Hematopoietic multipotent progenitor cell treated with erythropoietin and hydrocortisone succinate and interleukin-3 and kit ligand, for 6 days (in vitro differentiated cells): ENCODE results near the gene DSCAM.
"Not testable (repeated sequence)": the region's sequence is repeated elsewhere in the genome, so short reads cannot be mapped to it uniquely, and the experiment has no call there.

Experiments
- DNase-seq: peaks from one replicate; pipeline ENCODE4 v3.0.0-alpha.2; 2015

Gene DSCAM

DNA sequence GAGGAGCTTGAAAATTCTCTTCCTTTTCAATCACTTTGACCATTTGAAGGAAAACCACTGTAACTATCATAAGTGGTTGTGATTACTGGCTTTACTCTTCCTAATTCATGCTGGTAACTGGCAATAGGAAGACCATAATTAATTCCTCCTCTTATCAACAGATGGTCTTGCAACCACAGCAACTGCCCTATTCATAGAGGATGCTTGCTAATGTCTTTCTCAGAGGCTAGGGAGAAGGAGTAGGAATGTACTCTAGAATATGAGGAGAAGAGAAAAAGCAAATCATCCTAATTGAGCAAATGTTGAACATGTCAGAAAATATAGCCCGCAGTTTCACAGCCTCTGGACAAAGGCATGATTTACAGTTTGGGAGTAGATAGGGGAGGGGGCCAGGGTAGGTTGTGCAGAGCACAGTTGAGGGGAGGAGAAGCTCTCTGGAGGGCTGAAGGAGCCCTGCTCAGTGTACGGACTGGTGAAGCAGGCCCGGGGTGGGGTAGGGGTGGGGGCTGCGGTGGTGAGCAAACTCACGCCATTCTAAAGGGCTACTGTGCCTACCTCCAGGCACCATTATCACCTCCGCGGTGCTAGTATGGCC is 786.8 kb downstream of the DSCAM start:
- no peak for DNase-seq

DNA sequence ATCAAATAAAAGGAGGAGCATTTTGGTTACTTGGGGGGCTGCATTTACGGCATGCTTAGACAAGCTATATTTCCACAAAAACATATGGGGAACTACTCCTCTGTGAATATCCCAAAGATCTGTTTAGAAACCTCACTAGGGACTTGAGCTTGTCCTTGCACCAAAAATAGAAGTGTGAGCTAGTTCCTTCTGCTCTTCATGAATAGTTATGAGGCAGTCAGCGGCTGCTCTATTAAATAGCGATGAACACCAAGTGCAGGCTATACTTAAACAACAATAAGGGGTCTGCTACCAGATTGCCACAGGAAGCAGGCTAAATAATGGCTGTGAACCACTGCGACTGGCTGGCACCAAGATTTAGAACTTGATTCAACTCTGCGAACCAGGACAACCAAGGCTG is 789.6 kb downstream of the DSCAM start:
- no peak for DNase-seq

DNA sequence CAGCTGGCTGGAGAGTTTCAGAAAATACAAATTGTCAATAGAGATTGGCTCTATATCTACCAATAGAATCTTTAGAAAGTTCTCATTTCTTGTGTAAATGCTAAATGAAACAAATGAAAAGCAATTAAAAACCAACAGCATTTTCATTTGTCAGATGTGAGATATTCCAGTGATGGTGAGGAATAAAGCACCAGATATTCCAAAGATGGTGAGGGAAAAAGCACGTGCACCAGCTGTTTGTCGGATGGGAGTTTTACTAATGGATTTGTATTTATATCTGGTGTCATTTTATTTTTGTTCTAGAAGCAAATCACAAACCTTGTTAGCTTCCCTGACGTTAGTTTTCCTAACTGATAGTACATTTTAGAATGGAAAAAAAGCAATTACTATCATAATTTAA is 790.9 kb downstream of the DSCAM start:
- no peak for DNase-seq

DNA sequence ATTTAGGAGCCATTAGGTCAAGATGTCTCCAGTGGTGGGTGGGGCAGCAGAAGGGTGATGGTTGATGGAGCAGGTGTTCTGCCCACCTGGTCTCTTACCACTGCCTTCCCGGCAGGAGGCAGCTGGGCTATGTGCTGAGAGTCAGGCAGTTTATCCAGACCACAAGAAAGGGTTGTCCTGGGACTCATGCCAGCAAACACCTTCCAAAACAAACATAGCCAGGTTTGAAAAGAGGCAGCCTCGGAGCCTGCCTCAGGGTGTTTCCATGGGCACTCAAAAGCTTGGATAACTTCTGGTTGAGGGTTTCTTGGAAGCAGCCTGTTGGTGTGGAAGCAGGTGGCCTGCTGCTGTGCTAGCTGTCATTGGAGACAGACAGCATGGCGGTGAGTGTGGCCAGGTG is 792.6 kb downstream of the DSCAM start:
- no peak for DNase-seq

DNA sequence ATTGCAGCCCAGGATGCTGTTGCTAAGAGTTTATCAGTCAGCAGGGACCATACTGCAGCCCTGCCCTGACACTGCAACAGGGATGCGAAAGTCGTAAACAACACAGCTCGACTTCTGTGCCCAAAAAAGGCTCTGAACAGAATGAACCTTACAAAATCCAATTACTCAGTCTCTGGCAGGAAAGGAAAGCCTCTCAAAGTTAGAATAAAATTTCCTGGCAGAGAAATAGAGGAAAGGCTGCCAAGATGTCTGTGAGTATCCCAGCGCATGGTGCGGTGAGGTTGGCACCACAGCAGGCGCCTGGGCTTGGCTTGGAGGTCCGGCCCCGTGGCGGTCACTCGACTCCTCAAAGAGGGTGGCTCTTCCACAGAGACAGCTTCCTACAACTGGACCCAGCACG is 794.0 kb downstream of the DSCAM start:
- DNase-seq: no peak

DNA sequence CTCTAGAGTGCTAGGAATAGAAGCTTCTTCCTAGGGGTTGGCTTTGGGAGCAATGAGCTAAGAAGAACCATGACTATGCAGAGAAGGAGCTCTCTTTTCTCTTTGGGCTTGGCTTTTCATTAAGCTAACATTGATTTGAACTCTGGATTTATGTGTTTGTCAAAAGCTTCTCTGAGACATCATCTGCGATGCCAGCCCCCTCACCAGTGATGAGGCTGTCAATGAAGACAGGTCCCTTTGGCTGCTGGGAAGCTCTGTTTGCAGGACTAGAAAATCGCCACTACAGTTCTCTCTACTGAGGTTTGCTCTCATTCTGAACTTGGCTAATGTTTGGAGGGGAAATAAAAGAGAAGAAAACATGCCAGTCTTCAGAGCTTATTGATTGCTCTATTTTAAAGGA is 794.7 kb downstream of the DSCAM start:
- no peak for DNase-seq

DNA sequence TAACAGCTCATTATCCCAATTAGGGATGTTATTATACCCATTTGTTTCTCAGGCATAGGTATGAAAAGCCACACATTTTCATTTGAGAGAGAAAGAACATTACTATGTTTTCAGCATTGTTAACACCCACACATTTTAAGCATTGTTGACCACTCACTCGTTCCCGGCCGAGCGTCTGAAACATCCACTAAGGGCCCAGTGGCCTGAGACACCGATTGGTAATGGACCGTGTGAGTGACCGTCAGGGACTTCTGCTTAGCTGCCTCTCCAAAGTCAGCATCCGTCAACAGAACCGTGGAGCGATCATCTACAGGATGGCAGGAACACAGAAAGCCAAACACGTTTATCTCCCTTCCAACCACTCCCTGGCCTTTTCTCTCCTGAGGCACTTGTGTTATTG is 795.2 kb downstream of the DSCAM start:
- DNase-seq: no peak

DNA sequence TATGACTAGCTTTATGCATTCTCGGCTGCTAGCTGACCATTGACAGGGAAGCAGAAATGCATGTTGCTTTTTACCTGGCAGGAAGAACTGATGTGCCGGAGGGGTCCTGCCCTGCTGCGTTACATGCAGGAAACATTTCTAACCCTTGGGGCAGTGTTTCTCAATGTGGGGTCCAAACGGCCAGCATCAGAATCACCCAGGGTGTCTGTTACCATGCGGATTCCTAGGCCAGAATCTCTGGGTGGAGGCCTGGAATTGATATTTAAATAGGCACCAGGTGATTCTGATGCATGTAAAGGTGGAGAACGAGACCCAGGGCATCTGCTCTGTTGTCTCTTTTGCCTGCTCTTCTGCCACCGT is 797.0 kb downstream of the DSCAM start:
- DNase-seq: no peak

DNA sequence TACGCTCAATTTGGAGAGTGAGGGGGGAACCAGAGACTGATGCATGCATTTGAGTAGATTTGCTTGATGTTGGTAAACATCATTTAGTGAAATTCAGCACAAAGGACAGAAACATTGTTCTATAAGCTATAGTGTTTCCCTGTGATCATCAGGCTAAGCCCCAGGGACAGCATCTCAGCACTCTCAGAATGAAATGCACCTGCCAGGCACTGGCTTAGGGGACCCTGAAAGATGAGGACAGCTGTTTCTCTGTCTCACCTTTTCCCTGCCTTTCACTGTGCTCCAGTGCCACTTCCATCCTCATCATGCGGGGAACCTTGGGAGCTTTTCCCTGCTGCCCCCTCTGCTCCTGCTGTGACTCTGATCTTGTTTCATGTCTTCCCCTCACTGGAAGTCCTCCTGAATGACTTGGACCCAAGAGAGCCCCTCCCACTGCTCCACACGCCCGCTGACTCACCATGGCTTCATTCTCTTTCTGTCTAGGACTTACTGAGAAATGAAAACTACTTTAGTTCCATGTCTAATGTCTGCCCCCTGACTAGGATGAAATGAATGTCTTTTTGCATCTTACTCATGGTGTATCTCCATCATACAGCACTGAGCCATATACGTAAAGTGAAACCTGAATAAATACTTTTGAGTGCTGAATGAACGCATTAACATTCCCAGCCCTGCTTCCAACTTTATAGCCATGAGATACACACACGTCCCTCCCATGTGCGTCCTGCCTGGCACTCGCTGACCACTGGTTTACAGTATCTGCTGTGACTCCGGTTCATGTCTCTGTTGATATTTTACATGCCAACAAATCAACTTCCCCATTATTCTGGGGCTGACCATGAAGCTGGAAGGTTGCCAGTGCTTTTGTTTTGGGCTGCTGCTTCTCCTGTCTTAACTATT is 797.7 kb downstream of the DSCAM start:
- peak; percentile 27 for DNase-seq

DNA sequence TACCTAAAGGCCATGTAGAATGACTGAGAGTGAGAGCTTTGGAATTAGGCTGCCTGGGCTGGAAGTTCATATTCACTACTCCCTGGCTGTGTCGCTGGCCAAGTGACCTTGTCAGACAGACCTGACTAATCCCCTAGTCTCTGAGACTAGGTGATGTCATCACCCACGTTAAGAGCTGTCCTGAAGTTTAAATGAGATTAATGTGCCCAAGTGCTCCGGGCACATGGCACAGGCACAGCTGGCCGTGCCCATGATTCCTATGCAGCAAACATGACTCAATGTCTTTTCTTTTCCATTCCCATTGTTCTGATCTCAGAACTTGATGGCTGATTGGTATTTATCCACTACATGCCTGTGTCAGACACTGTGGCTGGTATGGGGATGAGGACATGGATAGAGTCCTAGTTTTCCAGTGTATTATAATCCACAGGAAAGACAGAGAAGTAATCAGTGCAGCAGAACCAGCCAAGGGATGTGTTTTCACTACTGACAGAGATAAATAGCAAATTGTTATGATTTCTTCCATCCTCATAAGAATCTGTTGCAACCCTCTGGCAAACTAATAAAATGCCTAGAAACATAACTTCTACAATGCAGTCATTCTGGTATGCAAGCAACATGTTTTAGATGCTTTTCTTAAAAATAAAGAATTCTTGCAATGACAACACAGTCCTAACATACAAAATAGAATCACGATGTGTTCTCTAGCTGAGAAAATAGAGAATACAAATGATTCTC is 798.8 kb downstream of the DSCAM start:
- DNase-seq: no peak

DNA sequence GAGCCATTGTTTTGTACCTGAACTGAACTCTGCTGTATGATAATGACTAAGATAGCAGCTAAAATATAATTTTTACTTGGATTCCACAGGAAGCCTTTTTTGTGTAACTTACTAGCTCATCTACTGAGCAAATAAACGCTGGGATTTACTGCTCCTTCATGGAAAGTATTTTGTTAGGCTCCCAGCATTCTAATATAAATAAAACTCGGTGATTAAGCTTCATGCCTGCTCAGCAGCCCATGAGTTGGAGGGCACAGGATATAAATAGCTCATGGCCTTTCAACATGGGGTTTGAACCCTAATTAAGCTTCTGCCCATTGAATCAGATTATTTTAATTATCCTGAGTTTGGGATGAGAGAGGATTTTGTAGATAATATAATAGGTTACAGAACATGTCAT is 799.7 kb downstream of the DSCAM start:
- DNase-seq: no peak

DNA sequence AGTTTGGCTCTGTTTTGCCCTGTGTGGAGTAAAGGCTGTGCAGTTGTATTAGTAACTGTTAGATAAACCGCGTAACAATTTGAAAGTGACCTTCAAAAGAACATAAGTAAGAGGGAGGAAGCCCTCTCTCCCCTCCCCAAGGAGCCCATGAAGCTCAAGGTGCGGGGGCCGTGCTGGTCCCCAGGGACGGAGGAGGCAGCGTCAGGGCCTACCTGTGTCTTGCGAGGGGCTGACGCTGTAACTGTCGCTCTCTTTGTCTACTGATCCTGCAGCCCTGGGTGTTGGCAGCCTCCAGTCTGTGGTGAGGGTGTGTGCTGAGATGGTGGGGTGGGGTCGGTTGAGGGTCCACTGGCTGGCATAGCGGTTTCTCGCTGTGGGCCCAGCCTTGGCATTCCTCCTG is 803.1 kb downstream of the DSCAM start:
- no peak for DNase-seq

DNA sequence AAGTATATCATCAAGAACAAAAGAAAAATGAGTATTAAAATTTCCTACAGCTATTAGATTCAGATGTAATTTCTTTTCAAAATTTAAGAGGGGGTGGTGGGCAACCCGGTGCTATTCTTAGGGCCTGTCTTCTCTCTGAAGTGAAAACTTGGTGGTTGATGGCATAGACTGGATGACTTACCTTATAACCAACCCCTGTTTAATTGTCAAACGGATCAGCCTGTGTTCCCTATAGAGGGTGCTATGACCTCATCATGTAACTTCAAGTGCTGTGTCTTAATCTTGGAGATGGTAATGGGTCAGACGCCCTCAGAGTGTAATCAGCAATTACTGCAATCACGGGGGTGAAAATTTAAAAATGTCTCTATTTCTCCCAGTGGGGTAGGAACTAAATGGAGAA is 803.5 kb downstream of the DSCAM start:
- DNase-seq: no peak

DNA sequence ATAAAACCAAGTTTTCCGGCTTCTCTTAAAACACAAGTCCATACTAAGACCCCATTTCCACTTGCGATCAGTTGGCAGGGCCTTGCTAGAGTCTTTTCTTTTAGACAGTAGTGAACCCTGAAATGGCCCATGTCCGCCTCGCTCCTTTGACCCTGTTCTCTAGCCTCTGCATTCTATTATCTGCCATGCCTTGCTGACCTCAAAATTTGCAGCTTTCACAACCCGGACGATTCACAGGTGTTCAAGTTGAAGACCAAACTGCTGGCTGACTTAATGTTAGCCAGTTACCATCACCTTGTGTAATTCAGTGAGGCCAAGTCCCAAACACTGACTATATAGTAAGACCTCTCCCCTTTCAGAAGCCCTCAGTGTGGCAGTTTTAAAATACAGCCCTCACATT is 805.5 kb downstream of the DSCAM start:
- DNase-seq: no peak

DNA sequence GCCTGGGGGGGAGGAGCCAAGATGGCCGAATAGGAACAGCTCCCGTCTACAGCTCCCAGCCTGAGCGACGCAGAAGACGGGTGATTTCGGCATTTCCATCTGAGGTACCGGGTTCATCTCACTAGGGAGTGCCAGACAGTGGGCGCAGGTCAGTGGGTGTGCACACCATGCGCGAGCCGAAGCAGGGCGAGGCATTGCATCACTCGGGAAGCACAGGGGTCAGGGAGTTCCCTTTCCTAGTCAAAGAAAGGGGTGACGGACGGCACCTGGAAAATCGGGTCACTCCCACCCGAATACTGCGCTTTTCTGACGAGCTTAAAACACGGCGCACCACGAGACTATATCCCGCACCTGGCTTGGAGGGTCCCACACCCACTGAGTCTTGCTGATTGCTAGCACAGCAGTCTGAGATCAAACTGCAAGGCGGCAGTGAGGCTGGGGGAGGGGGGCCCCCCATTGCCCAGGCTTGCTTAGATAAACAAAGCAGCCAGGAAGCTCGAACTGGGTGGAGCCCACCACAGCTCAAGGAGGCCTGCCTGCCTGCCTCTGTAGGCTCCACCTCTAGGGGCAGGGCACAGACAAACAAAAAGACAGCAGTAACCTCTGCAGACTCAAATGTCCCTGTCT is 813.7 kb downstream of the DSCAM start:
- DNase-seq: not testable (repeated sequence)

DNA sequence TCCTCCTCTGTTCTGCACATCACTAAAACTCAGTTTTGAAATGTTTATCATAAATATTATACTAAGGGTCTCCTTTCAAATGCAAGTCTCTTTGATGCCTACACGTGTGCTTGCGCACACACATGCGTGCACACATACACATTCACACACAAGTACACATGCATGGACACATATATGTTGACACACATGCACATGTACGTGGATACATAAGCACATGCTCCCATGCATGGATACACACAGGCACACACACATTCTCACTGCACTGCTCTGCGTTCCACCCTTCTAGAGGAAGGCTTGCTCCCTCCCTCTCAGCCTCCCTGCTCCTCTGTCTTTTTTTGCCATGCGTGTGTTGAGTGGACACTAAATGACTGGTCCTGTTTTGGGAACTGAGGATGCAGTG is 817.1 kb downstream of the DSCAM start:
- no peak for DNase-seq

DNA sequence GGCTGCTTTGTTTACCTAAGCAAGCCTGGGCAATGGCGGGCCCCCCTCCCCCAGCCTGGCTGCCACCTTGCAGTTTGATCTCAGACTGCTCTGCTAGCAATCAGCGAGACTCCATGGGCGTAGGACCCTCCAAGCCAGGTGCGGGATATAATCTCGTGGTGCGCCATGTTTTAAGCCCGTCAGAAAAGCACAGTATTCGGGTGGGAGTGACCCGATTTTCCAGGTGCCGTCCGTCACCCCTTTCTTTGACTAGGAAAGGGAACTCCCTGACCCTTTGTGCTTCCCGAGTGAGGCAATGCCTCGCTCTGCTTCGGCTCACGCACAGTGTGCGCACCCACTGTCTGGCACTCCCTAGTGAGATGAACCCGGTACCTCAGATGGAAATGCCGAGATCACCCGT is 818.6 kb downstream of the DSCAM start:
- not testable (repeated sequence) for DNase-seq

DNA sequence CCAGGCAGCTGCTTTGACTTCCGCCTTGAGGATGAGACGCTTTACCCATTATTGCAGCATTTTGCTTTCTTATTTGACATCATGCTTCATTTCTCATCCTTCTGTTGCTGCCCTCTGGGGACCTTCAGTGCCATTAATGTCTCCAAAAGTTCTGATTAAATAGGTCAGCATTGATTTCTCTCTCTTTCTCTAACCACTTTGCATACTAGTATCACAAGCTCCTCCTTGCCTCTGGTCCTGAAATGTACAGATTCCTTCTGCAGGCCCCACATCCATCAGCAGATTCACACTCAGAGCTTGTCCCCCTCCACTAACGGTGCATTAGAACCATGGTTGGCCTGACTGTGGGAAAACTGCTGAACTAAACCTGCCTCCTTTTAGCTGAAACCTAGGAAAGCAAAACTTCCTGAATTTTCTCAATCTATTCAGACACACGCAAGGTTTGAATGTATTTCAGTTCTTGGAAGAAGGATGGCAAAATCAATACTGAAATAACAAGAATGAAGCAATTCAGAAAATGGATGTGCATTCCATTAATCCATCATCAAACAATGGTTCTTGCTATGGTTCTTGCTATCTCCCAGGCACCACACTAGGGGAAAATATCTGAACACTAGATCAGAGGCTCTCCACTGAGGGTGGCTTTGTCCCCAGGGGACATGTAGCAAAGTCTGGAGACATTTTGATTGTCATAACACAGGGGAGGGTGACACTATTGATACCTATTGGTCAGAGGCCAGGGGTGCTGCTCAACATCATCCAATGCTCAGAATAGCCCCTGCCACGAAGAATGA is 825.2 kb downstream of the DSCAM start:
- no peak for DNase-seq

DNA sequence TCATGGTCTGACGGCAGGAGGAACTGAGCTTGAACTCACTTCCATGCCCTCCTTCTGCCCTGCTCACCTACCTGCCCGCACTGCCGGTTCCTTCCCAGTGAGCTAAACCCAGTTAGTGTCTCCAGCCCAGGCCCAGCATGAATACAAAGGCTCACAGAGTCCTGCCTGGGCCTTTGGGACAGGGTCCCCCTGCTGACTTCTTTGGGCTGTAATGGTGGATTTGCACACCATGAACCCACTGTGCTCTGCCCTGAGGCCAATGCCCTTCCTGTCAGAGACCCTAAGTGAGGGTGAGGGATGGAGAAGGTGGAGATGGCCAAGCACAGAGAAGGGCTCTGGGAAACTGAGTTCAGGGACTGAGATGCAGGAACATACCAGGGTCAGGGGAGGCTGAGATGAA is 826.3 kb downstream of the DSCAM start:
- DNase-seq: no peak

DNA sequence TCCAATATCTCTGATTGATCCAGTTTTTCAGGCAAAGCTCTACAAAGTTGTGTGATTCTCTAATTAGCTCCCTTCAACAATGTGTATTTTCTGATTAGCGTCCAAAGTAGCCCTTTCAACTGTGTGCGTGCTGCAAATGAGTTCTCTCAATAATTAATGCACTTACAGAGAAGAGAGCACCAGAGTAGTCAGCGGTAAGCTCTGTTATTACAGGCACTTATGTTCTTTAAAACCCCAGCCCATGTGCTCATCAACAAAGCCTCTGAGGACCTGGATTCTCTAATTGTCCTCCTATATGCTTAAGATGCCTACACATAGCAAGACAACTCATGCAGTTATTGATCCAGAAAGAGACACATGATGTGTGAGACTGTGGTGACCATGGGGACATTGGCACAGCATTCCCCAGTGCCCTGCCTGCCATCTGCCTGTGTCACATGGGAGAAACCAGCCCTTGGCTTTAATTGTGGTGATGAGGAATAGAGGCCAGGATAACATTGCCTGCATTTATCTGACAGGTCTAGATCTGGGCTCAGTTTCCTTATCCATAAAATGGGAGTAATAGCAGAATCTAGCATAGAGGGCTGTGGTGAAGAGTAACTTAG is 828.0 kb downstream of the DSCAM start:
- DNase-seq: no peak

DNA sequence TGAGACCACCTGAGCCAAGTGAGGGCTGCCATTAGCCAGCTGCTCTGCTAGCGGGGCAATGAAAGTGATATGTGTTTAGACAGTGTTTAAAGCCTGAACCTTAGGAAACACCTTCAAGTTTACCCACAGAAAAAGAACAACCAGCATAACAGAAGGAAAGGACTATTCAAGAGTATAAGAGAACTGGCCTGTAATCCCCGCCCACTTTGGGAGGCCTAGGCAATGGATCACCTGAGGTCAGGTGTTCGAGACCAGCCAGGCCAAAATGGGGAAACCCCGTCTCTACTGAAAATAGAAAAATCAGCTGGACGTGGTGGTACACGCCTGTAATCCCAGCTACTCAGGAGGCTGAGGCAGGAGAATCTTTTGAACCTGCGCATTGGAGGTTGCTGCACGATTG is 830.3 kb downstream of the DSCAM start:
- DNase-seq: no peak

DNA sequence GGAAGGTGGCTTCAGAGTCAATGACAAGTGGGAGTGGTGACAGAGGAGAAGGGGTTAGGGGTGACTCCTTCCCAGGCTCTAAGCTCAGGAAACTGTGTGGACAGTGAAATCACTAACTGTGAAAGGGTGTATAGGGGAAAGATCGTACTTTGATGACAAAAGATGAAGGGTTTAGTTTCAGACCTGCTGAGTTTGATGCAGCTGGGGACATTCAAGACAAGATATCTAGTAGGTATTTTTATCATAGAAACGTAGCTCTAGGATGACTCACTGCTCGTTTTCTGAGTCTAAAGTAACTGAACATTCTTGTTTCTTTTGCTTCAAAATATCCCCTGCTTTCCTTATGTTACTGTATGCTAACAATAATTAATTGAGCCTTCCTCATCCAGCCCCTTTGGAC is 830.7 kb downstream of the DSCAM start:
- DNase-seq: no peak
